Natural killer cell (primary cell): ENCODE data around the gene PITPNC1. TPM values are rescaled to one million over a fixed set of nuclear protein-coding genes. Genes with fewer than 3 reads are reported as not detected.

ENCODE experiments used
- ATAC-seq, 3 donors: fragments of 150-1000 bp in 2 of 3; fragments of 200-7000 bp in 1 of 3; cut with Tn5 transposase; 1 replicate in 1 of 3; 2 replicates in 2 of 3; pipeline ENCODE4 v1.10.0; 2021; ENCODE audit warnings: mild to moderate bottlenecking in 2 of 3, moderate library complexity in 2 of 3
- DNase-seq, 2 donors: peaks; one replicate each; pipeline versions ENCODE4 v3.0.0 to v3.0.0-alpha.2; 2013 to 2021; ENCODE audit warnings: mixed read lengths in 1 of 2
- H3K27ac ChIP-seq: one replicate; pipeline ENCODE4 v1.5.1; 2013; ENCODE audit warnings: mild to moderate bottlenecking, low read length
- H3K27me3 ChIP-seq: one replicate; pipeline ENCODE4 v1.6.1; 2013; ENCODE audit warnings: low read length; ENCODE audit not compliant: control insufficient read depth, insufficient read depth
- H3K36me3 ChIP-seq: one replicate; pipeline ENCODE4 v1.6.1; 2013; ENCODE audit warnings: low read length; ENCODE audit not compliant: control insufficient read depth, insufficient read depth
- H3K4me1 ChIP-seq: one replicate; pipeline ENCODE4 v1.6.1; 2013; ENCODE audit warnings: low read length; ENCODE audit not compliant: control insufficient read depth, insufficient read depth
- H3K4me3 ChIP-seq: one replicate; pipeline ENCODE4 v1.5.1; 2013; ENCODE audit warnings: low read length
- H3K9me3 ChIP-seq: one replicate; pipeline ENCODE4 v1.6.1; 2013; ENCODE audit warnings: low read length; ENCODE audit not compliant: control insufficient read depth, insufficient read depth
- H3K27ac Mint-ChIP-seq, 2 donors: one replicate each; pipeline ENCODE4 v1.8.0; 2022; ENCODE audit warnings: mild to moderate bottlenecking in 2 of 2, mixed read lengths in 2 of 2, moderate library complexity in 1 of 2
- H3K27me3 Mint-ChIP-seq, 2 donors: one replicate each; pipeline ENCODE4 v1.8.0; 2022; ENCODE audit warnings: low read depth in 2 of 2, mixed read lengths in 2 of 2
- H3K36me3 Mint-ChIP-seq: one replicate; pipeline ENCODE4 v1.8.0; 2022; ENCODE audit warnings: mixed read lengths
- H3K4me1 Mint-ChIP-seq, 2 donors: one replicate each; pipeline ENCODE4 v1.8.0; 2022; ENCODE audit warnings: mixed read lengths in 2 of 2
- H3K4me3 Mint-ChIP-seq: one replicate; pipeline ENCODE4 v1.8.0; 2022; ENCODE audit warnings: mild to moderate bottlenecking, moderate library complexity, mixed read lengths
- H3K9me3 Mint-ChIP-seq, 2 donors: one replicate each; pipeline ENCODE4 v1.8.0; 2022; ENCODE audit warnings: mixed read lengths in 2 of 2
- CTCF ChIP-seq: fragments of 200-600 bp; IDR thresholded peaks from one replicate; pipeline ENCODE4 v1.8.0; 2022; ENCODE audit warnings: antibody characterized with exemption
- WGBS: methylation state at CpG from one replicate; pipeline ENCODE4 v1.1.7; 2013; ENCODE audit warnings: missing lambda C conversion rate; ENCODE audit not compliant: insufficient coverage; 5-methylcytosine and 5-hydroxymethylcytosine counted together
- intact Hi-C: fragments of 100-400 bp; cut with micrococcal nuclease; formaldehyde crosslinking; loops from one replicate; pipeline ENCODE4 v1.14.2; 2022
- total RNA-seq, 4 donors: library from RNA; stranded (reverse); fragments of 120-200 nt in 1 of 4; gene quantifications; one replicate each; pipeline versions ENCODE4 v1.2.3 to v1.2.4, GENCODE V29; 2013 to 2022

The PITPNC1 gene
- total RNA-seq, 3 donors from 2014 or later (not counting 1 experiment from before 2014, with no cell fraction given), result 150 to 185 (median 169) TPM

- H3K36me3 ChIP-seq, result no peaks in the 10 kb centered on the region
- H3K9me3 Mint-ChIP-seq, result no peaks in the 10 kb centered on the region
- intact Hi-C loops, result loop anchor here (1.0 to 5.0 kb wide), 6 partner anchors 9 to 73 kb away; partner anchors contain the start of gene PITPNC1
- H3K27ac Mint-ChIP-seq, result peak overlapping the region; percentile 97
- WGBS, result 66% methylated on average over 12 of the region's 16 CpGs
- TF ChIP-seq CTCF, result no peak
- no peaks in the 10 kb centered on the region for H3K36me3 Mint-ChIP-seq
- H3K27me3 Mint-ChIP-seq, result no peaks in the 10 kb centered on the region
- H3K27ac ChIP-seq, result peak overlapping the region; percentile 92
- no peaks in the 10 kb centered on the region for H3K9me3 ChIP-seq
- DNase-seq (peak in 1 of 2 donors; percentile 57), ATAC-seq (peak; percentile 62 to 80 (median 73))
- peaks cover 69% of the 10 kb centered on the region for H3K4me1 ChIP-seq
- H3K4me3 Mint-ChIP-seq, result peak overlapping the region; percentile 82
- no peaks in the 10 kb centered on the region for H3K27me3 ChIP-seq
- peaks cover 73 to 80% of the 10 kb centered on the region in 2 donors for H3K4me1 Mint-ChIP-seq
- H3K4me3 ChIP-seq, result peak overlapping the region; percentile 12
Observed at GRCh38 chr17:67449845-67450755, 73.0 kb downstream of the PITPNC1 start.

GRCh38 chr17:67452681-67453554, 75.8 kb downstream of the PITPNC1 start:
- peak overlapping the region; percentile 92 for H3K27ac ChIP-seq
- 44% methylated on average over 9 of the region's 10 CpGs for WGBS
- no peak for TF ChIP-seq CTCF
- ATAC-seq (peak; percentile 68 to 83 (median 82)), DNase-seq (peak in 1 of 2 donors; percentile 81)
- no peaks in the 10 kb centered on the region for H3K27me3 Mint-ChIP-seq
- no peaks in the 10 kb centered on the region for H3K9me3 ChIP-seq
- H3K36me3 ChIP-seq, result no peaks in the 10 kb centered on the region
- H3K36me3 Mint-ChIP-seq, result peaks cover 2% of the 10 kb centered on the region
- no peak overlapping the region for H3K4me3 ChIP-seq
- no peaks in the 10 kb centered on the region for H3K27me3 ChIP-seq
- H3K27ac Mint-ChIP-seq, result peak overlapping the region; percentile 97
- peaks cover under 1% of the 10 kb centered on the region in 2 donors for H3K9me3 Mint-ChIP-seq
- peaks cover 88 to 93% of the 10 kb centered on the region in 2 donors for H3K4me1 Mint-ChIP-seq
- H3K4me1 ChIP-seq, result peaks cover 72% of the 10 kb centered on the region
- peak overlapping the region; percentile 82 for H3K4me3 Mint-ChIP-seq
- intact Hi-C loops, result loop anchor here (1.0 to 5.0 kb wide), 3 partner anchors 22 to 76 kb away; partner anchors contain the start of gene PITPNC1

GRCh38 chr17:67456103-67456502, 79.0 kb downstream of the PITPNC1 start:
- peaks cover 79 to 84% of the 10 kb centered on the region in 2 donors for H3K4me1 Mint-ChIP-seq
- no CpG with 5 or more reads among the region's 1 CpG for WGBS
- peak overlapping the region; percentile 84 to 97 for H3K27ac Mint-ChIP-seq
- DNase-seq (no peak), ATAC-seq (no peak)
- H3K27me3 Mint-ChIP-seq, result no peaks in the 10 kb centered on the region
- H3K27ac ChIP-seq, result peak overlapping the region; percentile 35
- H3K36me3 ChIP-seq, result no peaks in the 10 kb centered on the region
- no peak for TF ChIP-seq CTCF
- peaks cover 4 to 7% of the 10 kb centered on the region in 2 donors for H3K9me3 Mint-ChIP-seq
- H3K27me3 ChIP-seq, result no peaks in the 10 kb centered on the region
- peaks cover 11% of the 10 kb centered on the region for H3K36me3 Mint-ChIP-seq
- peak overlapping the region; percentile 5 for H3K4me3 Mint-ChIP-seq
- intact Hi-C loops, result no loop called here
- H3K4me3 ChIP-seq, result no peak overlapping the region
- H3K4me1 ChIP-seq, result peaks cover 45% of the 10 kb centered on the region
- no peaks in the 10 kb centered on the region for H3K9me3 ChIP-seq
